ENCODE measurements around the gene CLPTM1. TPM values are rescaled to one million over a fixed set of nuclear protein-coding genes. Genes with fewer than 3 reads are reported as not detected.

CLPTM1 gene
- total RNA-seq, 1 experiment from 2014 or later: 102 TPM

DNA sequence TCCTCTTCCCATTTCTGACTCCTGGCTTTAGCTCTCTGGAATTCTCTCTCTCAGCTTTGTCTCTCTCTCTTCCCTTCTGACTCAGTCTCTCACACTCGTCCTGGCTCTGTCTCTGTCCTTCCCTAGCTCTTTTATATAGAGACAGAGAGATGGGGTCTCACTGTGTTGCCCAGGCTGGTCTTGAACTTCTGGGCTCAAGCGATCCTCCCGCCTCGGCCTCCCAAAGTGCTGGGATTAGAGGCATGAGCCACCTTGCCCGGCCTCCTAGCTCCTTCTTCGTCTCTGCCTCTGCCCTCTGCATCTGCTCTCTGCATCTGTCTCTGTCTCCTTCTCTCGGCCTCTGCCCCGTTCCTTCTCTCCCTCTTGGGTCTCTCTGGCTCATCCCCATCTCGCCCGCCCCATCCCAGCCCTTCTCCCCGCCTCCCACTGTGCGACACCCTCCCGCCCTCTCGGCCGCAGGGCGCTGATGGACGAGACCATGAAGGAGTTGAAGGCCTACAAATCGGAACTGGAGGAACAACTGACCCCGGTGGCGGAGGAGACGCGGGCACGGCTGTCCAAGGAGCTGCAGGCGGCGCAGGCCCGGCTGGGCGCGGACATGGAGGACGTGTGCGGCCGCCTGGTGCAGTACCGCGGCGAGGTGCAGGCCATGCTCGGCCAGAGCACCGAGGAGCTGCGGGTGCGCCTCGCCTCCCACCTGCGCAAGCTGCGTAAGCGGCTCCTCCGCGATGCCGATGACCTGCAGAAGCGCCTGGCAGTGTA, 46.9 kb upstream of the CLPTM1 start:
- peaks cover 20 to 52% of the 10 kb centered on the region in 2 experiments for H3K4me1 ChIP-seq (ENCODE audit: control insufficient read depth in 1 of 2, insufficient read depth in 2 of 2, low read length in 2 of 2)
- intact Hi-C loops (cut with micrococcal nuclease): no loop called here
- no peaks in the 10 kb centered on the region for H4K20me1 ChIP-seq (ENCODE audit: insufficient read depth)
- H3K4me3 ChIP-seq (replicated peaks in 1 of 2; ENCODE audit: low read depth in 1 of 2, low read length in 2 of 2): no peak overlapping the region
- ChIA-PET CTCF (interaction anchor here (1.1 kb wide), 1 partner anchor 44 kb away, joined by 3 read pairs; no protein-coding TSS in a partner anchor), RAD21 (ENCODE audit: low non-redundant PET in 1 of 2, low total read pairs in 2 of 2, uncharacterized antibody in 2 of 2, unreplicated experiment in 2 of 2) (no interaction called here), POLR2A (no interaction called here)
- no TSS peak for BruUV-seq (replicated peaks)
- DNase-seq (ENCODE audit: low read depth, low spot score) (no peak), ATAC-seq (no peak)
- no peaks in the 10 kb centered on the region for H3K79me2 ChIP-seq (ENCODE audit: insufficient read depth, low read length)
- H2AFZ ChIP-seq (ENCODE audit: low read depth, low read length, poor library complexity, severe bottlenecking): no peak overlapping the region
- H3K4me2 ChIP-seq (ENCODE audit: low read length): no peak overlapping the region
- TF ChIP-seq POLR2AphosphoS5 (IDR thresholded peaks at IDR 0.05; ENCODE audit: low read depth, low read length) (no peak), SP1 (IDR thresholded peaks at IDR 0.05; ENCODE audit: low read depth) (no peak), SRF (IDR thresholded peaks at IDR 0.05; ENCODE audit: low read depth) (no peak), EGR1 (IDR thresholded peaks at IDR 0.05; ENCODE audit: low read depth) (no peak), POLR2A (IDR thresholded peaks at IDR 0.05; ENCODE audit: borderline replicate concordance, extremely low read depth, insufficient read depth, insufficient read length) (no peak), TCF7L2 (IDR thresholded peaks at IDR 0.05; ENCODE audit: borderline replicate concordance, extremely low read depth, insufficient read depth, insufficient read length) (no peak), CBX3 (IDR thresholded peaks at IDR 0.05; ENCODE audit: low read depth) (no peak), ZNF274 (IDR thresholded peaks at IDR 0.05; ENCODE audit: low read depth, low read length) (no peak), EZH2 (IDR thresholded peaks at IDR 0.05) (no peak), ZFX (IDR thresholded peaks at IDR 0.05) (no peak)
- TF ChIP-seq, protein P1, sequence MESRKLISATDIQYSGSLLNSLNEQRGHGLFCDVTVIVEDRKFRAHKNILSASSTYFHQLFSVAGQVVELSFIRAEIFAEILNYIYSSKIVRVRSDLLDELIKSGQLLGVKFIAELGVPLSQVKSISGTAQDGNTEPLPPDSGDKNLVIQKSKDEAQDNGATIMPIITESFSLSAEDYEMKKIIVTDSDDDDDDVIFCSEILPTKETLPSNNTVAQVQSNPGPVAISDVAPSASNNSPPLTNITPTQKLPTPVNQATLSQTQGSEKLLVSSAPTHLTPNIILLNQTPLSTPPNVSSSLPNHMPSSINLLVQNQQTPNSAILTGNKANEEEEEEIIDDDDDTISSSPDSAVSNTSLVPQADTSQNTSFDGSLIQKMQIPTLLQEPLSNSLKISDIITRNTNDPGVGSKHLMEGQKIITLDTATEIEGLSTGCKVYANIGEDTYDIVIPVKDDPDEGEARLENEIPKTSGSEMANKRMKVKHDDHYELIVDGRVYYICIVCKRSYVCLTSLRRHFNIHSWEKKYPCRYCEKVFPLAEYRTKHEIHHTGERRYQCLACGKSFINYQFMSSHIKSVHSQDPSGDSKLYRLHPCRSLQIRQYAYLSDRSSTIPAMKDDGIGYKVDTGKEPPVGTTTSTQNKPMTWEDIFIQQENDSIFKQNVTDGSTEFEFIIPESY (IDR thresholded peaks at IDR 0.05; ENCODE audit: extremely low read depth, insufficient replicate concordance, low read length): no peak
- TF ChIP-seq, protein P2, sequence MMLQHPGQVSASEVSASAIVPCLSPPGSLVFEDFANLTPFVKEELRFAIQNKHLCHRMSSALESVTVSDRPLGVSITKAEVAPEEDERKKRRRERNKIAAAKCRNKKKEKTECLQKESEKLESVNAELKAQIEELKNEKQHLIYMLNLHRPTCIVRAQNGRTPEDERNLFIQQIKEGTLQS (IDR thresholded peaks at IDR 0.05): no peak
- TF ChIP-seq, protein P3, sequence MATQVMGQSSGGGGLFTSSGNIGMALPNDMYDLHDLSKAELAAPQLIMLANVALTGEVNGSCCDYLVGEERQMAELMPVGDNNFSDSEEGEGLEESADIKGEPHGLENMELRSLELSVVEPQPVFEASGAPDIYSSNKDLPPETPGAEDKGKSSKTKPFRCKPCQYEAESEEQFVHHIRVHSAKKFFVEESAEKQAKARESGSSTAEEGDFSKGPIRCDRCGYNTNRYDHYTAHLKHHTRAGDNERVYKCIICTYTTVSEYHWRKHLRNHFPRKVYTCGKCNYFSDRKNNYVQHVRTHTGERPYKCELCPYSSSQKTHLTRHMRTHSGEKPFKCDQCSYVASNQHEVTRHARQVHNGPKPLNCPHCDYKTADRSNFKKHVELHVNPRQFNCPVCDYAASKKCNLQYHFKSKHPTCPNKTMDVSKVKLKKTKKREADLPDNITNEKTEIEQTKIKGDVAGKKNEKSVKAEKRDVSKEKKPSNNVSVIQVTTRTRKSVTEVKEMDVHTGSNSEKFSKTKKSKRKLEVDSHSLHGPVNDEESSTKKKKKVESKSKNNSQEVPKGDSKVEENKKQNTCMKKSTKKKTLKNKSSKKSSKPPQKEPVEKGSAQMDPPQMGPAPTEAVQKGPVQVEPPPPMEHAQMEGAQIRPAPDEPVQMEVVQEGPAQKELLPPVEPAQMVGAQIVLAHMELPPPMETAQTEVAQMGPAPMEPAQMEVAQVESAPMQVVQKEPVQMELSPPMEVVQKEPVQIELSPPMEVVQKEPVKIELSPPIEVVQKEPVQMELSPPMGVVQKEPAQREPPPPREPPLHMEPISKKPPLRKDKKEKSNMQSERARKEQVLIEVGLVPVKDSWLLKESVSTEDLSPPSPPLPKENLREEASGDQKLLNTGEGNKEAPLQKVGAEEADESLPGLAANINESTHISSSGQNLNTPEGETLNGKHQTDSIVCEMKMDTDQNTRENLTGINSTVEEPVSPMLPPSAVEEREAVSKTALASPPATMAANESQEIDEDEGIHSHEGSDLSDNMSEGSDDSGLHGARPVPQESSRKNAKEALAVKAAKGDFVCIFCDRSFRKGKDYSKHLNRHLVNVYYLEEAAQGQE (IDR thresholded peaks at IDR 0.05; ENCODE audit: low read depth): no peak
- TF ChIP-seq, protein P4, sequence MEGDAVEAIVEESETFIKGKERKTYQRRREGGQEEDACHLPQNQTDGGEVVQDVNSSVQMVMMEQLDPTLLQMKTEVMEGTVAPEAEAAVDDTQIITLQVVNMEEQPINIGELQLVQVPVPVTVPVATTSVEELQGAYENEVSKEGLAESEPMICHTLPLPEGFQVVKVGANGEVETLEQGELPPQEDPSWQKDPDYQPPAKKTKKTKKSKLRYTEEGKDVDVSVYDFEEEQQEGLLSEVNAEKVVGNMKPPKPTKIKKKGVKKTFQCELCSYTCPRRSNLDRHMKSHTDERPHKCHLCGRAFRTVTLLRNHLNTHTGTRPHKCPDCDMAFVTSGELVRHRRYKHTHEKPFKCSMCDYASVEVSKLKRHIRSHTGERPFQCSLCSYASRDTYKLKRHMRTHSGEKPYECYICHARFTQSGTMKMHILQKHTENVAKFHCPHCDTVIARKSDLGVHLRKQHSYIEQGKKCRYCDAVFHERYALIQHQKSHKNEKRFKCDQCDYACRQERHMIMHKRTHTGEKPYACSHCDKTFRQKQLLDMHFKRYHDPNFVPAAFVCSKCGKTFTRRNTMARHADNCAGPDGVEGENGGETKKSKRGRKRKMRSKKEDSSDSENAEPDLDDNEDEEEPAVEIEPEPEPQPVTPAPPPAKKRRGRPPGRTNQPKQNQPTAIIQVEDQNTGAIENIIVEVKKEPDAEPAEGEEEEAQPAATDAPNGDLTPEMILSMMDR (IDR thresholded peaks at IDR 0.05 in 2 of 3, conservative IDR thresholded peaks at IDR 0.05 in 1 of 3; ENCODE audit: borderline replicate concordance in 1 of 3, insufficient read depth in 1 of 3, low read depth in 2 of 3, low read length in 2 of 3): no peak
- H3K27ac ChIP-seq (ENCODE audit: low read depth, low read length): no peak overlapping the region
- H3K9ac ChIP-seq (ENCODE audit: low read length): no peak overlapping the region
- no peaks in the 10 kb centered on the region for H3K27me3 ChIP-seq (ENCODE audit: insufficient read depth, low read length)
- peaks cover 0 to 1% of the 10 kb centered on the region in 2 experiments; a peak in 1 of 4 replicates for H3K36me3 ChIP-seq (ENCODE audit: control insufficient read depth in 1 of 2, insufficient read depth in 2 of 2, low read length in 2 of 2)
- no peaks in the 10 kb centered on the region for H3K9me2 ChIP-seq (ENCODE audit: insufficient read depth)
- H3K9me3 ChIP-seq (ENCODE audit: control insufficient read depth in 1 of 2, insufficient read depth in 1 of 2, low read depth in 1 of 2, low read length in 2 of 2): no peaks in the 10 kb centered on the region
